Loucy (cell line): ENCODE results near the gene ACTL8.

Experiments
- H2AFZ ChIP-seq: fragments of 200-600 bp; sonication (generic); 2 replicates; pipeline ENCODE4 v1.6.0; 2016; ENCODE audit warnings: antibody characterized with exemption, mild to moderate bottlenecking, low read length, moderate library complexity
- H3F3A ChIP-seq: fragments of 200-600 bp; 2 replicates; pipeline ENCODE4 v1.6.0; 2016; ENCODE audit warnings: antibody characterized with exemption, low read depth, mild to moderate bottlenecking
- H3K27me3 ChIP-seq: fragments of 200-600 bp; sonication (generic); 2 replicates; pipeline ENCODE4 v1.6.1; 2014; ENCODE audit warnings: low read length, mild to moderate bottlenecking; ENCODE audit not compliant: insufficient read depth, poor library complexity, severe bottlenecking
- H3K36me3 ChIP-seq: fragments of 200-600 bp; sonication (generic); 2 replicates; pipeline ENCODE4 v1.6.1; 2016; ENCODE audit warnings: low read length; ENCODE audit not compliant: insufficient read depth
- H3K4me1 ChIP-seq: fragments of 200-600 bp; sonication (generic); 2 replicates; pipeline ENCODE4 v1.5.1; 2014; ENCODE audit warnings: low read length, mild to moderate bottlenecking; ENCODE audit not compliant: insufficient read depth, poor library complexity, severe bottlenecking
- H3K4me2 ChIP-seq: fragments of 200-600 bp; sonication (generic); 2 replicates; pipeline ENCODE4 v1.6.0; 2014; ENCODE audit warnings: antibody characterized with exemption, low read length, low read depth, mild to moderate bottlenecking; ENCODE audit not compliant: poor library complexity, severe bottlenecking
- H3K4me3 ChIP-seq: fragments of 200-600 bp; sonication (generic); 2 replicates; pipeline ENCODE4 v1.5.1; 2014; ENCODE audit warnings: low read length, mild to moderate bottlenecking, mixed read lengths; ENCODE audit not compliant: poor library complexity, severe bottlenecking
- H3K79me2 ChIP-seq: fragments of 200-600 bp; sonication (generic); 2 replicates; pipeline ENCODE4 v1.6.1; 2014; ENCODE audit warnings: low read length; ENCODE audit not compliant: insufficient read depth
- H3K9ac ChIP-seq: fragments of 200-600 bp; sonication (generic); 2 replicates; pipeline ENCODE4 v1.6.0; 2014; ENCODE audit warnings: mild to moderate bottlenecking, low read depth, low read length, moderate library complexity; ENCODE audit not compliant: poor library complexity, severe bottlenecking
- H3K9me2 ChIP-seq: fragments of 200-600 bp; sonication (generic); replicated peaks from 2 replicates; pipeline ENCODE4 v1.6.1; 2016; ENCODE audit warnings: low read depth, low read length, mixed read lengths
- H3K9me3 ChIP-seq: fragments of 200-600 bp; sonication (generic); 2 replicates; pipeline ENCODE4 v1.6.1; 2014; ENCODE audit warnings: mild to moderate bottlenecking, antibody characterized with exemption, low read length, low read depth; ENCODE audit not compliant: insufficient read depth
- H4K20me1 ChIP-seq: fragments of 200-600 bp; sonication (generic); 2 replicates; pipeline ENCODE4 v1.6.0; 2014; ENCODE audit warnings: antibody characterized with exemption, low read length, mild to moderate bottlenecking; ENCODE audit not compliant: insufficient read depth, poor library complexity, severe bottlenecking
- EZH2phosphoT487 ChIP-seq: fragments of 200-600 bp; IDR thresholded peaks from 2 replicates; pipeline ENCODE4 v1.6.1; 2018; ENCODE audit warnings: antibody characterized with exemption, mild to moderate bottlenecking, moderate library complexity, borderline replicate concordance
- TF ChIP-seq, protein P1 (sequence below): fragments of 200-600 bp; sonication (generic); conservative IDR thresholded peaks from 2 replicates; pipeline ENCODE4 v1.5.1; 2014; ENCODE audit warnings: mild to moderate bottlenecking, antibody characterized with exemption, low read length

ACTL8 gene

DNA sequence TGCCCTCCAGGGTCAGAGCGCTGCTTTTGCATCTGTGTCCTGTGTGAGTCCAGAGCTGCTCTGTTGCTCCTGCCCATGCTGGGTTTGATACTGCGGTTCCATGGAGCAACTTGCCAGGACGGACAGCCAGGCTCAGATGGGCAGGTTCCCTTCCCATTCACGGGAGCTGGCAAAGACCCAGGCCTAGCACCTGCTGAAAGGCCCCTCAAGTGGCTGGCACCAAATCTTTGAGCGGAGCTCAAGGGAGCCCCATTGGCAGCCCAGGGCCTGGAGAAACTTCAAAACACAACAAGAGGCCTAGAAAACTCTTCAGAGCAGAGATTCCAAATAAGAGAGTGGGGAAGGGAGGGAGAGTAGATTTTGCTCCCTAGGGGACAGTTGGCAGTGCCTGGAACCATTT lies 97.2 kb downstream of the ACTL8 start:
- Histone ChIP-seq H2AFZ (no peak overlapping the region), H3K4me3 (no peak overlapping the region), H3K9me3 (peaks cover 8% of the 10 kb centered on the region; the same call in 1 of the 2 replicates), H3K9me2 (no peaks in the 10 kb centered on the region), H3F3A (no peaks in the 10 kb centered on the region), H3K36me3 (no peaks in the 10 kb centered on the region), H3K4me1 (no peaks in the 10 kb centered on the region), H4K20me1 (no peaks in the 10 kb centered on the region), H3K4me2 (no peak overlapping the region), H3K9ac (no peak overlapping the region), H3K79me2 (no peaks in the 10 kb centered on the region), H3K27me3 (no peaks in the 10 kb centered on the region)
- TF ChIP-seq EZH2phosphoT487: no peak
- TF ChIP-seq, protein P1, sequence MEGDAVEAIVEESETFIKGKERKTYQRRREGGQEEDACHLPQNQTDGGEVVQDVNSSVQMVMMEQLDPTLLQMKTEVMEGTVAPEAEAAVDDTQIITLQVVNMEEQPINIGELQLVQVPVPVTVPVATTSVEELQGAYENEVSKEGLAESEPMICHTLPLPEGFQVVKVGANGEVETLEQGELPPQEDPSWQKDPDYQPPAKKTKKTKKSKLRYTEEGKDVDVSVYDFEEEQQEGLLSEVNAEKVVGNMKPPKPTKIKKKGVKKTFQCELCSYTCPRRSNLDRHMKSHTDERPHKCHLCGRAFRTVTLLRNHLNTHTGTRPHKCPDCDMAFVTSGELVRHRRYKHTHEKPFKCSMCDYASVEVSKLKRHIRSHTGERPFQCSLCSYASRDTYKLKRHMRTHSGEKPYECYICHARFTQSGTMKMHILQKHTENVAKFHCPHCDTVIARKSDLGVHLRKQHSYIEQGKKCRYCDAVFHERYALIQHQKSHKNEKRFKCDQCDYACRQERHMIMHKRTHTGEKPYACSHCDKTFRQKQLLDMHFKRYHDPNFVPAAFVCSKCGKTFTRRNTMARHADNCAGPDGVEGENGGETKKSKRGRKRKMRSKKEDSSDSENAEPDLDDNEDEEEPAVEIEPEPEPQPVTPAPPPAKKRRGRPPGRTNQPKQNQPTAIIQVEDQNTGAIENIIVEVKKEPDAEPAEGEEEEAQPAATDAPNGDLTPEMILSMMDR: no peak

DNA sequence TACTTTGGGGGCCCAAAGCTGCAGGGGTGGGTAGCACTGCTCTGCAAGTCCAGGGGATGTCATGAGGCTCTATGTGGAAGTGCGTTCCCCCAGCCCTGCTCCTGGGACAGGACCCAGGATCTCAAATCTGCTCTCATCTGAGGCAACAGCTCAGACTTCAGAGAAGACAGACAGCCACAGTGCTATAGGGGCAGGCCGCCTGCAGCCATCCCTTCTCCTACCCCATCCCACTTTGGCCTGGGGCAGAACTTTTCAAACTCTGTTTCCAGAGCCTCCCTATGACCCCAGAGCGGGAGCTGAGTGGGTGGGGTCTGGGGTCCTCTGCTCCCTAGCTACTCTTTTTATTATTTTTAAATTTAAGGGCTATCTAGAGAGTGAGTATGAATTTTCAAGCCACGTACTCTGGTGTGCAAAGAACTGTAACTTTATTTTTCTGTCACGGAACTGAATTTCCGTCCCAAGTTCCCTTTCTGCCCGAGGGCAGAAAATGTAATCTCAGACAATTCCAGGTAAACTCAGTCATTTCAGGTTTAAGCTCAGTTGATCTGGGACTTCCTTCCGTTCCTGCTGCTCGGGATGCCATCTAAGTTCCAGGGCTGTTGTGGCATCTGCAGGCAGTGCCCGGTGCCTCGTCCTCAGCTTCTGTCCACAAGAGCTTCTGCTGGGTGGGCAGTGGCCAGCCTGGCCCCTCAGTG lies 98.3 kb downstream of the ACTL8 start:
- Histone ChIP-seq H3K79me2 (no peaks in the 10 kb centered on the region), H2AFZ (no peak overlapping the region), H3K4me2 (no peak overlapping the region), H3K9me3 (peaks cover 8% of the 10 kb centered on the region; the same call in 1 of the 2 replicates), H3K36me3 (no peaks in the 10 kb centered on the region), H3K4me1 (no peaks in the 10 kb centered on the region), H4K20me1 (no peaks in the 10 kb centered on the region), H3K27me3 (no peaks in the 10 kb centered on the region), H3K9ac (no peak overlapping the region), H3F3A (no peaks in the 10 kb centered on the region), H3K9me2 (no peaks in the 10 kb centered on the region), H3K4me3 (no peak overlapping the region)
- TF ChIP-seq EZH2phosphoT487: no peak
- TF ChIP-seq, protein P1: no peak

DNA sequence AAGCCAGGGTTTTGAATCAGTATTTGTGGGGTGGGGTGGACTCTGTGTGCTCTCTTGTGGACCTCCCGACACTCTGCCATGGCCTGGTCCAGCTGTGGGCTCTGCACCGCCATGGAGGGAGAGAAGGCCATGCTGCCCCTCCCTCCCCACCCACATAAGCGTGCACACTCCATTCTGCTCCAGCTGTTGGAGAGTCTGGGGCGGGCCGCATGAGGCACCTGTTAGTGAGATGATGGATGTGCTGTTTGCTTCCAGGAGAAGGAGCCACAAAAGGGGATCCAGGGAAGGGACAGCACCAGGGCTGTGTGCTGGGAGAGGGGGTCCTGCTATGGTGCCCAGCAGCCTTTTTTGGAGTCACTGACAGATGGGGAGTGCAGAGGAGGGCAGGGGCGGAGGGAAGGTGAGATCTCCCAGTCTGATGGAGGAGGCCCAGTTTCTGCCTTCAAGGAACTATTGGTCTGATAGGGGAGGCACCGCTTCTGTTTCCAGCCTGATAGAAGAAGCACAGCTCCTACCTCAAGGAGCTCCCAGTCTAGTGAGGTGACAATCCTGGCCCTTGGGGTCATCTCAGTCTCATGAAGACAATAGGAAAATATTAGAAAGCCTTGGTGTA lies 101.5 kb downstream of the ACTL8 start:
- Histone ChIP-seq H3K9me2 (no peaks in the 10 kb centered on the region), H3K4me2 (no peak overlapping the region), H3K4me1 (no peaks in the 10 kb centered on the region), H3K79me2 (no peaks in the 10 kb centered on the region), H4K20me1 (no peaks in the 10 kb centered on the region), H3K9ac (no peak overlapping the region), H2AFZ (no peak overlapping the region), H3K36me3 (no peaks in the 10 kb centered on the region), H3K27me3 (no peaks in the 10 kb centered on the region), H3K4me3 (no peak overlapping the region), H3F3A (no peaks in the 10 kb centered on the region), H3K9me3 (peaks cover 5% of the 10 kb centered on the region; the same call in 1 of the 2 replicates)
- TF ChIP-seq, protein P1: no peak
- TF ChIP-seq EZH2phosphoT487: no peak
